DND-41 (cell line): ENCODE measurements around the gene SNAPC3.

Experiments
- EZH2 ChIP-seq: IDR thresholded peaks from 3 replicates; pipeline ENCODE4 v1.6.1; 2012; ENCODE audit warnings: borderline replicate concordance, low read depth, mild to moderate bottlenecking, moderate library complexity, low read length, inconsistent platforms; ENCODE audit not compliant: severe bottlenecking
- TF ChIP-seq, protein P1 (sequence below): IDR thresholded peaks from 2 replicates; pipeline ENCODE4 v1.5.1; 2012; ENCODE audit warnings: borderline replicate concordance, low read length, moderate library complexity, mild to moderate bottlenecking; ENCODE audit not compliant: poor library complexity, severe bottlenecking; ENCODE audit errors: extremely low read depth

GRCh38 chr9:15468145-15468544 is 45.5 kb downstream of the SNAPC3 start:
- TF ChIP-seq, protein P1, sequence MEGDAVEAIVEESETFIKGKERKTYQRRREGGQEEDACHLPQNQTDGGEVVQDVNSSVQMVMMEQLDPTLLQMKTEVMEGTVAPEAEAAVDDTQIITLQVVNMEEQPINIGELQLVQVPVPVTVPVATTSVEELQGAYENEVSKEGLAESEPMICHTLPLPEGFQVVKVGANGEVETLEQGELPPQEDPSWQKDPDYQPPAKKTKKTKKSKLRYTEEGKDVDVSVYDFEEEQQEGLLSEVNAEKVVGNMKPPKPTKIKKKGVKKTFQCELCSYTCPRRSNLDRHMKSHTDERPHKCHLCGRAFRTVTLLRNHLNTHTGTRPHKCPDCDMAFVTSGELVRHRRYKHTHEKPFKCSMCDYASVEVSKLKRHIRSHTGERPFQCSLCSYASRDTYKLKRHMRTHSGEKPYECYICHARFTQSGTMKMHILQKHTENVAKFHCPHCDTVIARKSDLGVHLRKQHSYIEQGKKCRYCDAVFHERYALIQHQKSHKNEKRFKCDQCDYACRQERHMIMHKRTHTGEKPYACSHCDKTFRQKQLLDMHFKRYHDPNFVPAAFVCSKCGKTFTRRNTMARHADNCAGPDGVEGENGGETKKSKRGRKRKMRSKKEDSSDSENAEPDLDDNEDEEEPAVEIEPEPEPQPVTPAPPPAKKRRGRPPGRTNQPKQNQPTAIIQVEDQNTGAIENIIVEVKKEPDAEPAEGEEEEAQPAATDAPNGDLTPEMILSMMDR, result no peak
- no peak for TF ChIP-seq EZH2
